ENCODE data around the gene KRTAP21-2. TPM values are rescaled to one million over a fixed set of nuclear protein-coding genes. Genes with fewer than 3 reads are reported as not detected.
"Not testable (repeated sequence)": the region's sequence is repeated elsewhere in the genome, so short reads cannot be mapped to it uniquely, and the experiment has no call there.

Gene KRTAP21-2
- polyA plus RNA-seq, 2 of the 4 experiments (the other 2 are of a cell fraction): not detected

GRCh38 chr21:30779249-30779648 is 32.2 kb upstream of the KRTAP21-2 start:
- H3K9me3 ChIP-seq: no peaks in the 10 kb centered on the region
- ATAC-seq (no peak), FAIRE-seq (no peak), DNase-seq (ENCODE audit: low read depth in 1 of 2, low spot score in 1 of 2) (no peak)
- WGBS (ENCODE audit: missing lambda C conversion rate): 10% methylated on average over 1 of the region's 1 CpG
- CTCF ChIA-PET: interaction anchor here (0.7 kb wide), 1 partner anchor 586 kb away, joined by 3 read pairs; no protein-coding TSS in a partner anchor
- POLR2A ChIA-PET: interaction anchor here (0.7 kb wide), 1 partner anchor 259 kb away, joined by 4 read pairs; the partner anchor contains the start of gene KRTAP19-8
- no peaks in the 10 kb centered on the region for H3K4me1 ChIP-seq
- no peak overlapping the region for H3K4me3 ChIP-seq
- no peak overlapping the region for H3K27ac ChIP-seq
- no peak for TF ChIP-seq JUNB (IDR thresholded peaks at IDR 0.05)
- no peak overlapping the region for H3K4me2 ChIP-seq

GRCh38 chr21:30769724-30770431 is 22.8 kb upstream of the KRTAP21-2 start:
- Histone ChIP-seq H3K4me2 (no peak overlapping the region), H3K9me3 (no peaks in the 10 kb centered on the region), H3K4me3 (no peak overlapping the region), H3K27ac (no peak overlapping the region), H3K4me1 (no peaks in the 10 kb centered on the region)
- ATAC-seq (no peak), DNase-seq (ENCODE audit: low read depth in 1 of 2, low spot score in 1 of 2) (no peak), FAIRE-seq (no peak)
- WGBS (ENCODE audit: missing lambda C conversion rate): 35% methylated on average over 4 of the region's 4 CpGs
- CTCF ChIA-PET: no interaction called here
- POLR2A ChIA-PET: no interaction called here
- no peak for TF ChIP-seq E2F6 (IDR thresholded peaks at IDR 0.05; ENCODE audit: borderline replicate concordance, low read depth)
- no peak for TF ChIP-seq BHLHE40 (IDR thresholded peaks at IDR 0.05; ENCODE audit: low read depth, low read length)
- TF ChIP-seq NFE2L2 (conservative IDR thresholded peaks at IDR 0.05; ENCODE audit: low read length): no peak

GRCh38 chr21:30760776-30761175 is 13.7 kb upstream of the KRTAP21-2 start:
- DNase-seq (ENCODE audit: low read depth in 1 of 2, low spot score in 1 of 2) (no peak), FAIRE-seq (no peak), ATAC-seq (no peak)
- Histone ChIP-seq H3K9me3 (no peaks in the 10 kb centered on the region), H3K4me2 (no peak overlapping the region), H3K4me3 (no peak overlapping the region), H3K4me1 (no peaks in the 10 kb centered on the region), H3K27ac (no peak overlapping the region)
- WGBS (ENCODE audit: missing lambda C conversion rate): 3% methylated on average over 2 of the region's 2 CpGs
- TF ChIP-seq GATA3 (IDR thresholded peaks at IDR 0.05; ENCODE audit: borderline replicate concordance) (no peak), MYC (IDR thresholded peaks at IDR 0.05; ENCODE audit: borderline replicate concordance, low read length) (no peak), RARB (CRISPR knock-in tag; IDR thresholded peaks at IDR 0.05) (no peak), ESRRA (IDR thresholded peaks at IDR 0.05; ENCODE audit: borderline replicate concordance, low read length) (no peak), HOXB5 (CRISPR knock-in tag; IDR thresholded peaks at IDR 0.05) (no peak), ZFP36 (IDR thresholded peaks at IDR 0.05; ENCODE audit: borderline replicate concordance, partially characterized antibody) (no peak), ZC3H11A (IDR thresholded peaks at IDR 0.05) (no peak), JUN (IDR thresholded peaks at IDR 0.05) (no peak), EP300 (IDR thresholded peaks at IDR 0.05) (no peak), EHMT2 (IDR thresholded peaks at IDR 0.05; ENCODE audit: low read depth) (no peak), HDAC2 (IDR thresholded peaks at IDR 0.05) (no peak), HES2 (IDR thresholded peaks at IDR 0.05) (no peak), CBX2 (IDR thresholded peaks at IDR 0.05; ENCODE audit: borderline replicate concordance, low read depth) (no peak), HOXB13 (CRISPR knock-in tag; IDR thresholded peaks at IDR 0.05; ENCODE audit: low read depth) (no peak), ZSCAN20 (CRISPR knock-in tag; IDR thresholded peaks at IDR 0.05) (no peak), PHF8 (IDR thresholded peaks at IDR 0.05; ENCODE audit: borderline replicate concordance, low read depth) (no peak)
- ChIA-PET POLR2A (no interaction called here), CTCF (no interaction called here)

- Histone ChIP-seq H3K27ac (no peak overlapping the region), H3K9me3 (no peaks in the 10 kb centered on the region), H3K4me3 (no peak overlapping the region), H3K4me1 (no peaks in the 10 kb centered on the region), H3K4me2 (no peak overlapping the region)
- ATAC-seq: no peak
- no peak for DNase-seq (ENCODE audit: low read depth in 1 of 2, low spot score in 1 of 2)
- CTCF ChIA-PET: no interaction called here
- TF ChIP-seq TP53 (CRISPR knock-in tag; IDR thresholded peaks at IDR 0.05): no peak
- no peak for TF ChIP-seq ZNF302 (CRISPR knock-in tag; IDR thresholded peaks at IDR 0.05)
- TF ChIP-seq BHLHE40 (IDR thresholded peaks at IDR 0.05; ENCODE audit: low read depth, low read length): no peak
- TF ChIP-seq RARB (CRISPR knock-in tag; IDR thresholded peaks at IDR 0.05): no peak
- TF ChIP-seq JUNB (IDR thresholded peaks at IDR 0.05): no peak
- no peak for TF ChIP-seq MYC (IDR thresholded peaks at IDR 0.05; ENCODE audit: borderline replicate concordance, low read length)
- no peak for TF ChIP-seq HES2 (IDR thresholded peaks at IDR 0.05)
- no peak for TF ChIP-seq RFX5 (IDR thresholded peaks at IDR 0.05)
- POLR2A ChIA-PET: no interaction called here
- WGBS (ENCODE audit: missing lambda C conversion rate): 0% methylated on average over 2 of the region's 2 CpGs
- no peak for FAIRE-seq
Measured at GRCh38 chr21:30758306-30758705, 11.2 kb upstream of the KRTAP21-2 start.

GRCh38 chr21:30755328-30755727 is 8.3 kb upstream of the KRTAP21-2 start, which contains the start of gene KRTAP21-1:
TSS of gene KRTAP21-1 (minus strand) at chr21:30755428. CDS start at chr21:30755378, 50 bp downstream.
- WGBS (ENCODE audit: missing lambda C conversion rate): 20% methylated on average over 1 of the region's 2 CpGs
- ATAC-seq; H3K4me1 ChIP-seq; FAIRE-seq; H3K4me3 ChIP-seq; H3K4me2 ChIP-seq; DNase-seq (ENCODE audit: low read depth in 1 of 2, low spot score in 1 of 2); CTCF ChIA-PET; H3K27ac ChIP-seq; POLR2A ChIA-PET; H3K9me3 ChIP-seq: not testable (repeated sequence)

Data from A549 (cell line).